OCI-LY1 (cell line): ENCODE measurements around the gene IDI1.
A peak's percentile ranks its signal among the peaks of the same experiment; 100 is the strongest.

Experiments
- H2AFZ ChIP-seq: fragments of 200-600 bp; sonication (generic), shearing (Covaris generic); 2 replicates; pipeline ENCODE4 v1.6.0; 2014; ENCODE audit warnings: antibody characterized with exemption, mild to moderate bottlenecking, low read length
- H3F3A ChIP-seq: fragments of 200-600 bp; sonication (generic), shearing (Covaris generic); 2 replicates; pipeline ENCODE4 v1.6.0; 2014; ENCODE audit warnings: mild to moderate bottlenecking, antibody characterized with exemption, low read length, moderate library complexity; ENCODE audit not compliant: insufficient read depth
- H3K27ac ChIP-seq: fragments of 200-600 bp; sonication (generic); 2 replicates; pipeline ENCODE4 v1.5.1; 2014; ENCODE audit warnings: low read length, mixed run types, mild to moderate bottlenecking, low read depth; ENCODE audit not compliant: poor library complexity, severe bottlenecking
- H3K27me3 ChIP-seq: fragments of 200-600 bp; sonication (generic); 2 replicates; pipeline ENCODE4 v1.6.0; 2014; ENCODE audit warnings: antibody characterized with exemption, mild to moderate bottlenecking, low read length, moderate library complexity; ENCODE audit not compliant: insufficient read depth
- H3K36me3 ChIP-seq: fragments of 200-600 bp; sonication (generic); 2 replicates; pipeline ENCODE4 v1.6.1; 2014; ENCODE audit warnings: mild to moderate bottlenecking, antibody characterized with exemption, low read length, moderate library complexity, mixed read lengths; ENCODE audit not compliant: insufficient read depth
- H3K4me1 ChIP-seq: fragments of 200-600 bp; sonication (generic); 2 replicates; pipeline ENCODE4 v1.5.1; 2014; ENCODE audit warnings: mild to moderate bottlenecking, low read length, moderate library complexity; ENCODE audit not compliant: insufficient read depth, severe bottlenecking
- H3K4me2 ChIP-seq: fragments of 200-600 bp; sonication (generic), shearing (Covaris generic); 2 replicates; pipeline ENCODE4 v1.6.1; 2014; ENCODE audit warnings: low read length
- H3K4me3 ChIP-seq: fragments of 200-600 bp; sonication (generic); 2 replicates; pipeline ENCODE4 v1.5.1; 2014; ENCODE audit warnings: low read length, low read depth, mild to moderate bottlenecking, mixed read lengths; ENCODE audit not compliant: poor library complexity, severe bottlenecking
- H3K79me2 ChIP-seq: fragments of 200-600 bp; shearing (Covaris generic); 2 replicates; pipeline ENCODE4 v1.6.1; 2016; ENCODE audit warnings: mixed run types, low read length, mixed read lengths; ENCODE audit not compliant: insufficient read depth
- H3K9ac ChIP-seq: fragments of 200-600 bp; sonication (generic), shearing (Covaris generic); 2 replicates; pipeline ENCODE4 v1.6.1; 2014; ENCODE audit warnings: mild to moderate bottlenecking, low read length, mixed read lengths
- H3K9me2 ChIP-seq: fragments of 200-600 bp; sonication (generic), shearing (Covaris generic); 2 replicates; pipeline ENCODE4 v1.6.1; 2014; ENCODE audit warnings: low read depth, mild to moderate bottlenecking, low read length, mixed read lengths
- H3K9me3 ChIP-seq: fragments of 200-600 bp; shearing (Covaris generic); 2 replicates; pipeline ENCODE4 v1.6.1; 2014; ENCODE audit warnings: low read length, mixed read lengths
- H4K20me1 ChIP-seq: fragments of 200-600 bp; sonication (generic), shearing (Covaris generic); 2 replicates; pipeline ENCODE4 v1.6.0; 2016; ENCODE audit warnings: mild to moderate bottlenecking, low read length; ENCODE audit not compliant: insufficient read depth
- CTCF ChIP-seq: fragments of 200-600 bp; sonication (generic), shearing (Covaris generic); IDR thresholded peaks from 2 replicates; pipeline ENCODE4 v1.5.1; 2017; ENCODE audit warnings: mild to moderate bottlenecking, antibody characterized with exemption, low read length, moderate library complexity, mixed read lengths
- EZH2 ChIP-seq: fragments of 200-600 bp; sonication (generic), shearing (Covaris generic); IDR thresholded peaks from 2 replicates; pipeline ENCODE4 v1.8.0; 2017; ENCODE audit warnings: borderline replicate concordance, mixed run types, mild to moderate bottlenecking, antibody characterized with exemption, low read length, moderate library complexity, mixed read lengths

Gene IDI1

GRCh38 chr10:1045415-1045814 is 3.5 kb downstream of the IDI1 start:
- Histone ChIP-seq H3K9ac (no peak overlapping the region), H4K20me1 (no peaks in the 10 kb centered on the region), H3K27me3 (no peaks in the 10 kb centered on the region), H3F3A (peaks cover 6% of the 10 kb centered on the region; the same call in 1 of the 2 replicates), H3K4me2 (peak overlapping the region; percentile 83), H3K36me3 (peaks cover 70% of the 10 kb centered on the region), H2AFZ (no peak overlapping the region), H3K9me3 (no peaks in the 10 kb centered on the region), H3K9me2 (no peaks in the 10 kb centered on the region), H3K27ac (peak overlapping the region; percentile 77), H3K79me2 (peaks cover 32% of the 10 kb centered on the region), H3K4me1 (peaks cover 41% of the 10 kb centered on the region), H3K4me3 (peak overlapping the region; percentile 50)
- no peak for TF ChIP-seq CTCF
- TF ChIP-seq EZH2 = no peak

GRCh38 chr10:1044964-1045363 is 4.0 kb downstream of the IDI1 start:
- Histone ChIP-seq H3K27me3 (no peaks in the 10 kb centered on the region), H3K36me3 (peaks cover 75% of the 10 kb centered on the region), H3K4me1 (peaks cover 38% of the 10 kb centered on the region), H3K9me2 (no peaks in the 10 kb centered on the region), H4K20me1 (no peaks in the 10 kb centered on the region), H3K4me3 (peak overlapping the region; percentile 50), H3K79me2 (peaks cover 32% of the 10 kb centered on the region), H3F3A (peaks cover 3% of the 10 kb centered on the region; the same call in 1 of the 2 replicates), H2AFZ (no peak overlapping the region), H3K9ac (peak overlapping the region; percentile 62), H3K4me2 (peak overlapping the region; percentile 83), H3K9me3 (no peaks in the 10 kb centered on the region), H3K27ac (peak overlapping the region; percentile 77)
- TF ChIP-seq EZH2 (no peak), CTCF (no peak)

GRCh38 chr10:1044146-1044545 is 4.8 kb downstream of the IDI1 start:
- Histone ChIP-seq H2AFZ (no peak overlapping the region), H3K4me1 (peaks cover 38% of the 10 kb centered on the region), H3K36me3 (peaks cover 83% of the 10 kb centered on the region), H4K20me1 (no peaks in the 10 kb centered on the region), H3K4me3 (peak overlapping the region; percentile 50), H3K4me2 (peak overlapping the region; percentile 83), H3K9me3 (no peaks in the 10 kb centered on the region), H3K9me2 (no peaks in the 10 kb centered on the region), H3F3A (peaks cover 3% of the 10 kb centered on the region; the same call in 1 of the 2 replicates), H3K27me3 (no peaks in the 10 kb centered on the region), H3K9ac (peak overlapping the region; percentile 62), H3K27ac (peak overlapping the region; percentile 77), H3K79me2 (peaks cover 32% of the 10 kb centered on the region)
- TF ChIP-seq EZH2 (no peak), CTCF (no peak)
